Limb (tissue), 2 donors: ENCODE results near the gene RPS26.
"Not testable (repeated sequence)": the region's sequence is repeated elsewhere in the genome, so short reads cannot be mapped to it uniquely, and the experiment has no call there.

Source experiments
- DNase-seq, 2 donors: peaks; one replicate each; pipeline ENCODE4 v3.0.0-alpha.2; 2016; ENCODE audit errors: extremely low spot score in 2 of 2

RPS26 gene

GRCh38 chr12:56041552-56042429 lies at the start of gene RPS26:
Gene RPS26 (plus strand): TSS chr12:56041918. CDS start chr12:56042167, 249 bp downstream.
- DNase-seq = peak; percentile 96 to 99

- DNase-seq = no peak
These were observed 48.4 kb upstream of the RPS26 start for GRCh38 chr12:55993230-55993853.

GRCh38 chr12:55995366-55995765 lies 46.4 kb upstream of the RPS26 start:
- no peak for DNase-seq

- DNase-seq = peak; percentile 63 to 70
These were observed 45.5 kb upstream of the RPS26 start for GRCh38 chr12:55996201-55996714.

DNA sequence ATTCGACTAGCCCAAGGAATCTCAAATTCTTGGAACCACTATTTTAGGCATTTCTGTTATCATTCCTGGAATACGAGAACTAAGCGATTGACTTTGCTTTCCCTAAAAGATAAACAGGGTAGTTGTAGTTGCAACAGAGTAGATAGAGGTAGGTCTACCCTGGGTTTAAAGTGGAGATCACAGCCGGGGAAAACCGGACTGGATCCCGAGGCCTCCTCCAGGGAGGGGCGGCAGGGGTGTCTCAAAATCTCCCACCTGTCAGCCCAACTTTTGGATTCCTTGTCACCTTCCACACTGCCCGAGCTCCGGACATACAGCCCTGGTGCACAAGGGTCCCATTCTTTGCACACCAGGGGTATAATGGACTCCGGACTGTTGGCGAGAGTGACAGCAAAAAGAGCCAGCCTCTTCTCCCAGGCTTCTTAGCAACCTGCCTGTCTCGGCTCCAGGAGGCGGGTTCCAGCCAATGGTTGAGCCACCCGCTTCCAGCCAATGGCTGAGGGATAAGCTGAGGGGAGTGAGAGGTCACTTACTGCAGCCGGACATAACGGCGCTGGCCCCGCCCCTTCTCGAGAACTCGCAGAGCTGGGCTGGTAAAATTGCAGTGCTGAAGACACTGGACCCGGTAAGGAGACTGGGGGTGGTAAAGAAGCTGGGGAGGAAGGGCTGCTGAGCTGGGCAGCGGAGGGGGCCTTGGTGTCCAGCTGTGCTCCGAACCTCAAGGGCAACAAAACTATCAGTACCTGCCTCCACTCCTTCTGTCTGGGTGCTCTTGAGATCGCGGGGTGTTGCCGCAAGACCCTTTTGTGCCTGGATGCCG lies 44.8 kb upstream of the RPS26 start, which contains the start of gene SUOX:
SUOX (plus strand) TSS at position 562 of the 820 bp plus-strand sequence. CDS start 4,946 bp downstream, outside the sequence.
- peak; percentile 90 to 95 for DNase-seq

- no peak for DNase-seq
These were observed 44.2 kb upstream of the RPS26 start for GRCh38 chr12:55997535-55997859.

DNA sequence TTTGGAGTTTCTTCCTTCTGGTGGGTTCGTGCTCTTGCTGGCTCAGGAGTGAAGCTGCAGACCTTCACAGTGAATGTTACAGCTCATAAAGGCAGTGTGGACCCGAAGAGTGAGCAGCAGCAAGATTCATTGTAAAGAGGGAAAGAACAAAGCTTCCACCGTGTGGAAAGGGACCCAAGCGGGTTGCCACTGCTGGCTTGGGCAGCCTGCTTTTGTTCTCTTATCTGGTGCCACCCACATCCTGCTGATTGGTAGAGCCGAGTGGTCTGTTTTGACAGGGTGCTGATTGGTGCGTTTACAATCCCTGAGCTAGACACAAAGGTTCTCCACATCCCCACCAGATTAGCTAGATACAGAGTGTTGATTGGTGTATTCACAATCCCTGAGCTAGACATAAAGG lies 42.2 kb upstream of the RPS26 start:
- DNase-seq = not testable (repeated sequence)

- DNase-seq = not testable (repeated sequence)
These were observed 41.6 kb upstream of the RPS26 start for GRCh38 chr12:55999999-56000540.

- no peak for DNase-seq
These were observed 40.1 kb upstream of the RPS26 start for GRCh38 chr12:56001487-56002100.

- DNase-seq = not testable (repeated sequence)
These were observed 38.3 kb upstream of the RPS26 start for GRCh38 chr12:56003376-56003775.

DNA sequence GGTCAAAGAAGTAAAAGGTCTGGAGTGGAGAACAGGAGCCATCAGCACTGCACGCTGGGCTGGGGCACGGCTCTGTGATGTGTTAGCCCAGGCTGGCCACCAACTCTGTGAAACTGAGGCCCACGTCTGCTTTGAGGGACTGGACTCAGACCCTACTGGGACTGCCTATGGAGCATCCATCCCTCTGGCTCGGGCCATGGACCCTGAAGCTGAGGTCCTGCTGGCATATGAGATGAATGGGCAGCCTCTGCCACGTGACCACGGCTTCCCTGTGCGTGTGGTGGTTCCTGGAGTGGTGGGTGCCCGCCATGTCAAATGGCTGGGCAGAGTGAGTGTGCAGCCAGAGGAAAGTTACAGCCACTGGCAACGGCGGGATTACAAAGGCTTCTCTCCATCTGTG lies 37.5 kb upstream of the RPS26 start:
- DNase-seq = no peak

DNA sequence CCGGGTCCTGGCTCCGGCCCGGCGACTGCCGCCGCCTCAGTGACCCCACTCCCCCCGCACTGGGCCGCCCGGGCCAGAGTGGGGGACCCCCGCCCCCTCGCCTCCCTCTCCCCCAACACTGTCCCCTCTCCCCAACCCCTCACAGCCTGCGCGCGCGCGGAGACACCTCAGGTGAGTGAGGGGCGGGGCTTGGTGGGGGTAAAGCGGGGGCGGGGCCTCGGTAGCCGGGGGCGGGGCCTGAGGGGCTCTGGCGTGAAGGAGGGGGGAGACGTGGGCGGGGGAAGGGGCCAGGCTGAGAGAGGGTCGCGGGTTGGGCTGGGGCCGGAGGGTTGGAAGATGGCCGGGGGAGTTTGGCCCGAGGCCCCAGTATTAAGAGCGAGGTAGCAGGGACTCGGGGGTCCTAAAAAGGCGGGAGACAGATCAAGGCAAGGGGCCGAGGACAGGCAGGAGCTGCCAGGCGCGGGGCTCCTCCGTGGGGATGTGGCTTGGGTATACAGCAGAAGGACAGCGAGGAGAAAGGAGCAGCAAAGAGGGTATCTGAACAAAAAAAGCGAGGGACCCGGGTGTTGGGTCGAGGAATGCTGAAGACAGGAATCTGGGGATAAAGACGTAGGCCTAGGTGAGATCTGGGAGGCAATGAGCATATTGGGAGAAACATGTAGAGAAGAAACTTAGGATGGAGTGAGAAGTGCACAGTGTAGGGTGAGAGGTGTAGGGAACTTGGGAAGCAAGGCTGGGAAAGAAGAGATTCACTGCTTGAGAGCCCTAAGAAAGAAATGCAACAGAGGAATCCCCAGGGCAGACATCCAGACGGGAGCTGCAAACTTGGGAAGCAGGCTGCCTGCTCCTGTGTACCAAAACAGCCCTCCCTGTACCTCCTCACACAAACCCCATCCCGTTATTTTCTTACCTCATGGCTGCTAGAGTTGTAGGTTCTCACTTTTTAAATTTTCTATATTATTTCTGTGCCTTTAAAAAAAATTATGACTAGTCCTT lies 33.9 kb upstream of the RPS26 start:
- DNase-seq = peak; percentile 55 to 91

GRCh38 chr12:56010111-56010570 lies 31.6 kb upstream of the RPS26 start:
- no peak for DNase-seq

DNA sequence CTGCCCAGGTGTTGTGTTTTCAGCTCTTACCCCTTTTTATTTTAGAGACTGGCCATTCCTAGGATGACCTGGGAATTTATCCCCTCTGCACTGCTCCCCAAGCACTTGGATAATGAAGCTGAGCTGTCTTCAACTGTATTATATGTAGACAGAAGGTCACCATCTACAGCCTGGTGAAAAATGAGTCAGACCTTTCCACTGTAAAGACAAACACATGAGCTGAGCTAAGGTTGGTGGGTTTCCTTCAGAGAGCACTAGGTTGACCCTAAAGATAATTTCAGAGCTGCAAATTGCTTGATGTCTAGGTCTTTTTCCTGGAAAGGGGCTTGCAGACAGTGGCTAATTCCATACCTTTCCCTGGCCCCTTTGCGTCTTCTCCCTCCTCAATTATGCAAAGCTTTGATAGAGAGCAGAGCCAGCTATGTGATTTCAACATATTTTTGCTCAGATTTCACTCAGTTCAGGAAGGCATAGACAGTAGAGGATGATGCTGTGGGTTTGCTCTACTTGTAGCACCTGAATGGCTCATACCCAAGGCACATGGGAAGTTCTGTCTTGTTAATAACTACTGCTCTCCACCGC lies 30.1 kb upstream of the RPS26 start:
- no peak for DNase-seq

DNA sequence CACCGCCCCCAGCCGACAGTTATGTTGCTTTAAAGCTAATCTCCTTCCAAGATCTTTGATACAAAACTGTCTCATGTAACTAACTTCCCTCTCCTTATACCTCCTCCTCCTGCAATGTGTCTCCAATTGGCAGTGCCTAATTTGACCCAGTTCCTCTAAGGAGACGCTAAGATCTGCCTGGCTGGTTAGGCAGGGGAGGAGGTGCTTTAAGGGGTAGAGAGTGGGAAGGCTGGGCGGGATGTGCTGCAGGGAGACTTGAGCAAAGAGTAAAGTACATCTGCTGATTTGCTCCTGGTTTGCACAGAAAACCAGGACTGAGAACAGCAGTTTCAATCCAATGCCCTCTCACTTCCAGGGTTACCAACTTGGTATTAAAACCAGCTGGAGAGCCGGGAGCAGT lies 28.2 kb upstream of the RPS26 start:
- no peak for DNase-seq

- DNase-seq = no peak
These were observed 27.5 kb upstream of the RPS26 start for GRCh38 chr12:56014205-56014604.

GRCh38 chr12:56017181-56017580 lies 24.5 kb upstream of the RPS26 start:
- DNase-seq = no peak

DNA sequence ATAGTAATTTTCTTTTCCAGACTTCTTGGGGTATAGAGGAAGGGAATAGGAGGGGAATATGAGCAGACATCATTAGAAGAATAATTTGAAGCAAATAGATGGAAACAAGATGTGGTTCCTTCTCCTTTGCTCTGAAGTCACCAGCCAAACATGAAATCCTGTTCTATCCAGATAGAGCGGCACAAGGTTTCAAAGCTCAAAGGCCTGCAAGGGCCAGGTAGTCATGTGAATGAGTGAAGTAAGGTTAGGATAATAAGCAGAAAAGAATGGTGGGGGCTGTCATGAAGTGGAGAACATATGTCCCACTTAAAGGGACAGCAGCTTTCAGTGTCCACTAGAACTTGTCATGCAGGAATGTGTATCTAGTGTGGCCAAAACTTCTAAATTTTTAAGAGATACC lies 23.4 kb upstream of the RPS26 start:
- DNase-seq = no peak
